ENCODE results near the gene TCAP. TPM values are rescaled to one million over a fixed set of nuclear protein-coding genes. Genes with fewer than 3 reads are reported as not detected.
A peak's percentile ranks its signal among the peaks of the same experiment; 100 is the strongest.

TCAP gene
- total RNA-seq, 2 donors from 2014 or later = 1.5 to 1.9 TPM

- Mint-ChIP-seq H3K4me3 (no peak overlapping the region), H3K4me1 (peaks cover 3% of the 10 kb centered on the region), H3K9me3 (no peaks in the 10 kb centered on the region), H3K36me3 (ENCODE audit: low read depth) (no peaks in the 10 kb centered on the region), H3K27ac (no peak overlapping the region), H3K27me3 (ENCODE audit: insufficient read depth) (peaks cover 86% of the 10 kb centered on the region)
- 57% methylated on average over 1 of the region's 1 CpG; no CpG with 5 or more reads in 1 of the 2 experiments for WGBS, 2 experiments (ENCODE audit: insufficient coverage in 1 of 2, insufficient read length in 1 of 2)
- H3K27me3 ChIP-seq (ENCODE audit: control insufficient read depth, insufficient read depth, low read length, poor library complexity, severe bottlenecking) = peaks cover 71% of the 10 kb centered on the region
- H3K4me1 ChIP-seq (ENCODE audit: control insufficient read depth, insufficient read depth, low read length) = no peaks in the 10 kb centered on the region
- DNase-seq = no peak
- no peaks in the 10 kb centered on the region for H3K9me3 ChIP-seq (ENCODE audit: control insufficient read depth, low read length)
- TF ChIP-seq CTCF (conservative IDR thresholded peaks at IDR 0.05) = no peak
- H3K9ac ChIP-seq (ENCODE audit: extremely low read depth, low read length, poor library complexity, severe bottlenecking) = no peak overlapping the region
- no peaks in the 10 kb centered on the region for H3K36me3 ChIP-seq (ENCODE audit: control insufficient read depth, insufficient read depth, low read length)
- H3K27ac ChIP-seq (ENCODE audit: low read depth, low read length) = no peak overlapping the region
- no peak overlapping the region for H3K4me3 ChIP-seq (ENCODE audit: low read length)
Measured at GRCh38 chr17:39619786-39620101, 45.4 kb upstream of the TCAP start.

GRCh38 chr17:39621523-39622379, 43.4 kb upstream of the TCAP start:
- H3K27me3 ChIP-seq (ENCODE audit: control insufficient read depth, insufficient read depth, low read length, poor library complexity, severe bottlenecking) = peaks cover 71% of the 10 kb centered on the region
- no peak overlapping the region for H3K4me3 ChIP-seq (ENCODE audit: low read length)
- TF ChIP-seq CTCF (conservative IDR thresholded peaks at IDR 0.05) = peak; percentile 100
- no peak overlapping the region for H3K4me3 Mint-ChIP-seq
- peaks cover 7% of the 10 kb centered on the region for H3K4me1 Mint-ChIP-seq
- peaks cover 86% of the 10 kb centered on the region for H3K27me3 Mint-ChIP-seq (ENCODE audit: insufficient read depth)
- no peak overlapping the region for H3K27ac Mint-ChIP-seq
- no peaks in the 10 kb centered on the region for H3K9me3 ChIP-seq (ENCODE audit: control insufficient read depth, low read length)
- H3K4me1 ChIP-seq (ENCODE audit: control insufficient read depth, insufficient read depth, low read length) = no peaks in the 10 kb centered on the region
- H3K9ac ChIP-seq (ENCODE audit: extremely low read depth, low read length, poor library complexity, severe bottlenecking) = no peak overlapping the region
- DNase-seq = peak; percentile 99
- H3K9me3 Mint-ChIP-seq = no peaks in the 10 kb centered on the region
- 9 to 14% methylated on average over 16 to 25 of the region's 26 CpGs for WGBS, 2 experiments (ENCODE audit: insufficient coverage in 1 of 2, insufficient read length in 1 of 2)
- no peaks in the 10 kb centered on the region for H3K36me3 Mint-ChIP-seq (ENCODE audit: low read depth)
- H3K36me3 ChIP-seq (ENCODE audit: control insufficient read depth, insufficient read depth, low read length) = no peaks in the 10 kb centered on the region
- no peak overlapping the region for H3K27ac ChIP-seq (ENCODE audit: low read depth, low read length)

- 67 to 69% methylated on average over 11 to 16 of the region's 16 CpGs for WGBS, 2 experiments (ENCODE audit: insufficient coverage in 1 of 2, insufficient read length in 1 of 2)
- no peaks in the 10 kb centered on the region for H3K9me3 Mint-ChIP-seq
- peaks cover 82% of the 10 kb centered on the region for H3K27me3 Mint-ChIP-seq (ENCODE audit: insufficient read depth)
- H3K9me3 ChIP-seq (ENCODE audit: control insufficient read depth, low read length) = no peaks in the 10 kb centered on the region
- peaks cover 71% of the 10 kb centered on the region for H3K27me3 ChIP-seq (ENCODE audit: control insufficient read depth, insufficient read depth, low read length, poor library complexity, severe bottlenecking)
- no peak for DNase-seq
- no peaks in the 10 kb centered on the region for H3K36me3 ChIP-seq (ENCODE audit: control insufficient read depth, insufficient read depth, low read length)
- H3K27ac ChIP-seq (ENCODE audit: low read depth, low read length) = no peak overlapping the region
- no peak for TF ChIP-seq CTCF (conservative IDR thresholded peaks at IDR 0.05)
- H3K9ac ChIP-seq (ENCODE audit: extremely low read depth, low read length, poor library complexity, severe bottlenecking) = no peak overlapping the region
- peaks cover 7% of the 10 kb centered on the region for H3K4me1 Mint-ChIP-seq
- H3K4me3 ChIP-seq (ENCODE audit: low read length) = no peak overlapping the region
- no peak overlapping the region for H3K4me3 Mint-ChIP-seq
- no peak overlapping the region for H3K27ac Mint-ChIP-seq
- H3K36me3 Mint-ChIP-seq (ENCODE audit: low read depth) = no peaks in the 10 kb centered on the region
- peaks cover under 1% of the 10 kb centered on the region for H3K4me1 ChIP-seq (ENCODE audit: control insufficient read depth, insufficient read depth, low read length)
Measured at GRCh38 chr17:39622380-39623006, 42.7 kb upstream of the TCAP start.

All from endodermal cell (in vitro differentiated cells).